GM13976 (cell line): ENCODE data around the gene NCSTN.

Experiments
- DNase-seq: peaks from one replicate; pipeline ENCODE4 v3.0.0; 2012; ENCODE audit warnings: low spot score
- CTCF ChIP-seq: IDR thresholded peaks from 2 replicates; pipeline ENCODE4 v1.5.1; 2012; ENCODE audit warnings: borderline replicate concordance, mild to moderate bottlenecking; ENCODE audit not compliant: insufficient read depth; ENCODE audit errors: extremely low read depth, missing control alignments, control extremely low read depth
- in situ Hi-C: fragments of 300-500 bp; cut with MboI; formaldehyde crosslinking; loops from one replicate; pipeline ENCODE4 v1.12.0; 2022; ENCODE audit warnings: low sequenced_read_pairs, mixed read lengths, inconsistent platforms; ENCODE audit not compliant: unreplicated experiment

NCSTN gene

GRCh38 chr1:160358073-160358472 is 14.9 kb downstream of the NCSTN start:
- TF ChIP-seq CTCF, result no peak
- no peak for DNase-seq
- in situ Hi-C loops, result no loop called here

GRCh38 chr1:160359559-160360226 is 16.5 kb downstream of the NCSTN start:
- no peak for DNase-seq
- in situ Hi-C loops, result no loop called here

GRCh38 chr1:160360227-160360695 is 17.1 kb downstream of the NCSTN start:
- in situ Hi-C loops, result no loop called here
- TF ChIP-seq CTCF, result no peak

More at GRCh38 chr1:160359559-160360226, 16.5 kb downstream of the NCSTN start:
- no peak for TF ChIP-seq CTCF

GRCh38 chr1:160361199-160361598 is 18.0 kb downstream of the NCSTN start:
- TF ChIP-seq CTCF, result no peak
- no peak for DNase-seq
- in situ Hi-C loops, result no loop called here

More at GRCh38 chr1:160360227-160360695, 17.1 kb downstream of the NCSTN start:
- DNase-seq, result no peak

- no peak for TF ChIP-seq CTCF
- DNase-seq, result no peak
- in situ Hi-C loops, result no loop called here
Measured at GRCh38 chr1:160361814-160362167, 18.6 kb downstream of the NCSTN start.

- no peak for DNase-seq
- in situ Hi-C loops, result no loop called here
- TF ChIP-seq CTCF, result no peak
Measured at GRCh38 chr1:160362168-160362957, 19.2 kb downstream of the NCSTN start.

- no peak for TF ChIP-seq CTCF
- no peak for DNase-seq
- in situ Hi-C loops, result no loop called here
Measured at GRCh38 chr1:160363010-160363409, 19.8 kb downstream of the NCSTN start.
